Measurements from ENCODE around the gene KRTAP5-11.
"Not testable (repeated sequence)": the region's sequence is repeated elsewhere in the genome, so short reads cannot be mapped to it uniquely, and the experiment has no call there.

DNA sequence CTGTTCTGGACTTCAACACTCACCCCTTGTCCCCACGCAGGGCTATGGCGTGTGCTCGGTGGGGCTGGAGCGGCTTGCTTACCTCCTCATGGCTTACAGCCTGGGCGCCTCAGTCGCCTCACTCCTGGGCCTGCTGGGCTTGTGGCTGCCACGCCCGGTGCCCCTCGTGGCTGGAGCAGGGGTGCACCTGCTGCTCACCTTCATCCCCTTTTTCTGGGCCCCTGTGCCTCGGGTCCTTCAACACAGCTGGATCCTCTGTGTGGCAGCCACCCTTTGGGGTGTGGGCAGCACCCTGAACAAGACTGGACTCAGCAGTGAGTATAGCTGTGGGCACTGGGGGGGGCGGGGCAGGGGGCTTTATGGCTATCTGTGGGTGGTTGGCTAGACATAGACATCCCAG lies 20.5 kb upstream of the KRTAP5-11 start:
- TF ChIP-seq, protein P1, sequence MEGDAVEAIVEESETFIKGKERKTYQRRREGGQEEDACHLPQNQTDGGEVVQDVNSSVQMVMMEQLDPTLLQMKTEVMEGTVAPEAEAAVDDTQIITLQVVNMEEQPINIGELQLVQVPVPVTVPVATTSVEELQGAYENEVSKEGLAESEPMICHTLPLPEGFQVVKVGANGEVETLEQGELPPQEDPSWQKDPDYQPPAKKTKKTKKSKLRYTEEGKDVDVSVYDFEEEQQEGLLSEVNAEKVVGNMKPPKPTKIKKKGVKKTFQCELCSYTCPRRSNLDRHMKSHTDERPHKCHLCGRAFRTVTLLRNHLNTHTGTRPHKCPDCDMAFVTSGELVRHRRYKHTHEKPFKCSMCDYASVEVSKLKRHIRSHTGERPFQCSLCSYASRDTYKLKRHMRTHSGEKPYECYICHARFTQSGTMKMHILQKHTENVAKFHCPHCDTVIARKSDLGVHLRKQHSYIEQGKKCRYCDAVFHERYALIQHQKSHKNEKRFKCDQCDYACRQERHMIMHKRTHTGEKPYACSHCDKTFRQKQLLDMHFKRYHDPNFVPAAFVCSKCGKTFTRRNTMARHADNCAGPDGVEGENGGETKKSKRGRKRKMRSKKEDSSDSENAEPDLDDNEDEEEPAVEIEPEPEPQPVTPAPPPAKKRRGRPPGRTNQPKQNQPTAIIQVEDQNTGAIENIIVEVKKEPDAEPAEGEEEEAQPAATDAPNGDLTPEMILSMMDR (IDR thresholded peaks at IDR 0.05) = not testable (repeated sequence)
- TF ChIP-seq EZH2phosphoT487 (IDR thresholded peaks at IDR 0.05) = not testable (repeated sequence)

Data from neural progenitor cell (in vitro differentiated cells).